Activated effector memory CD4-positive, alpha-beta T cell treated with Interleukin-2 at 50 U/mL for 16 hours (primary cell): Measurements from ENCODE around the gene AHI1.

Experiments used
- DNase-seq: peaks from one replicate; pipeline ENCODE4 v3.0.0-alpha.2; 2020

AHI1 gene

DNA sequence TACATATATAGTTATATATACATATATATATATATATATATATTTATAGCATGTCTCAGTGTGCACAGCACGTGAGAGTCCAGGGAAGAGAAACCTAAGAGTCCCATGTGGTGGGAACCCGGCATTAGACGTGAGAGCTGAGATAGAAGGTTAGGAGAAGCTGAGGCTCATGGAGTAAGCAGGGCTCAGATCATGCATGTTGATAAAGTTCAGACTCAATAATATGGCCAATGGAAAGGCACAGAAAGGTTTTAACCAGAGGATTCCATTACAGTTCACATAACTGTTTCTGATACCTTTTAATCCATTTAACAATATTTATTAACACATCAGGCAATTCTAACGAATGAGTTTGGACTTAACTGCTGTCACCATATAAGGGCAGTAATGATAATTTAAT lies 173.0 kb downstream of the AHI1 start:
- no peak for DNase-seq

DNA sequence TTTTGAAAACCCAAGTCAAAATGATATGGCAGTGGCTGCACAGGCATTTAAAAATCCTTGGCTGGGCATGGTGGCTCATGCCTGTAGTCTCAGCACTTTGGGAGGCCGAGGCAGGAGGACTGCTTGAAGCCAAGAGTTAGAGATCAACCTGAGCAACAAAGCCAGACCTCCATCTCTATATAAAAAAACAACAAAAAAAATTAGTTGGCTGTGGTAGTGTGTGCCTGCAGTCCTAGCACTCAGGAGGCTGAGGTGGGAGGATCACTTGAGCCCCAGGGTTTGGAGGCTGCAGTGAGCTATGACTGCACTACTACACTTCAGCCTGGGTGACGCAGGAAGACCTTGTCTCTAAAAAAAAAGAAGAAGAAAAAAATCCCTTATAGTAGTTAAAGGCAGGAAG lies 173.6 kb downstream of the AHI1 start:
- no peak for DNase-seq

DNA sequence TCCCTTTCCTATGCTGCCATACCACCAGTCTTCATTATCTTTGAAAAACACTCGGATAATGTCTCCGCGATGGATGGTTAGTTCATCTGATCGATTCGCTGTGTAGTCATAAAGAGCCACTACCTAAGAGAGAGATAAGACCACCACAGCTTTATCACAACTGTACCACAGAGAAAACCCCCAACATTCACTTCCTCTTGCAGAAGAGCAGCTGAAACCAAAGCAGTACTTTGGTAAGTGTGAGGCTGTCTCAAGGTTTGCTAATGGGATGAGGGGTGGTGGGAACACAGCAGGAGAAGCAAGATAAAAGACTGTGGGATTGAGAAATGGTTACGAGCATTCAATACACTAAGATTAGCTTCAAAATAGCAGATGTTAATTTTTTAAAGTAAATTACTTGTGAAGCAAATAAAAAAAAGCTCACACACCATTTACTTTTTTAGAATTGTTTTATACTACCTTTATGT lies 174.3 kb downstream of the AHI1 start:
- no peak for DNase-seq

DNA sequence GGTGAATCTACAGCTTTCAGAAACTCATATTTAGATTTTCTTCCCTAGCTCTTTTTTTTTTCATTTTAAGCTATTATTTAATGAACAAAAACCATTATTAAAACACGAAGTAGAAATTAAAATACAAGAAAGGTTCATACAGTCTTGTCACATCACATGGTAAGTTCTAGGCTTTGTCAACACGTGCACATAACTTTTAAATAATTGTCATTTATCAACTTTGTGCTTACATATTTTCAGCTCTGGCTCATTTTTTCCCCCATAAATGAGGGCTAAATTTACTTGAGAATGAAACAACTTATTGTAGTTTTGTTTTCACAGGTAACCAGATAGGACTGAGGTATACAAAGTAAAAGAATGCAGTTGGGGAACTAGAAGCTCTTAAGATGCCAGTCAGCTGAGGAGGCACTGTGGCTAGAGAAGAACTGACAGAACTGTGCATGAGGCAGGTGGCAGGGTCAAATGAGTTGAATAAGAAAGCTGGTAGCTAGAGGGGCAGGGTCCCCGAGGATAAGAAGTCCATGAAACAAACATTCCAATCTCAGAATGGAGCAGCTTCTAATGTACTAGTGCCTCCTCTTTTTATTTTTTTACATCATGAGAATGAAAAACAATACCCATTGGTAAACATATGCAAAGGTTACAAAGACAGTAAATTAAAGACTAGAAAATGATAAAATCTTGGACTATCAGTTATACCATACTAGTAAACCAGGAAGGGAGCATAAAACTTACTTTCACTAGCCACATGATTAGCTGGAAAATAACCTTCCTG lies 174.9 kb downstream of the AHI1 start:
- no peak for DNase-seq

DNA sequence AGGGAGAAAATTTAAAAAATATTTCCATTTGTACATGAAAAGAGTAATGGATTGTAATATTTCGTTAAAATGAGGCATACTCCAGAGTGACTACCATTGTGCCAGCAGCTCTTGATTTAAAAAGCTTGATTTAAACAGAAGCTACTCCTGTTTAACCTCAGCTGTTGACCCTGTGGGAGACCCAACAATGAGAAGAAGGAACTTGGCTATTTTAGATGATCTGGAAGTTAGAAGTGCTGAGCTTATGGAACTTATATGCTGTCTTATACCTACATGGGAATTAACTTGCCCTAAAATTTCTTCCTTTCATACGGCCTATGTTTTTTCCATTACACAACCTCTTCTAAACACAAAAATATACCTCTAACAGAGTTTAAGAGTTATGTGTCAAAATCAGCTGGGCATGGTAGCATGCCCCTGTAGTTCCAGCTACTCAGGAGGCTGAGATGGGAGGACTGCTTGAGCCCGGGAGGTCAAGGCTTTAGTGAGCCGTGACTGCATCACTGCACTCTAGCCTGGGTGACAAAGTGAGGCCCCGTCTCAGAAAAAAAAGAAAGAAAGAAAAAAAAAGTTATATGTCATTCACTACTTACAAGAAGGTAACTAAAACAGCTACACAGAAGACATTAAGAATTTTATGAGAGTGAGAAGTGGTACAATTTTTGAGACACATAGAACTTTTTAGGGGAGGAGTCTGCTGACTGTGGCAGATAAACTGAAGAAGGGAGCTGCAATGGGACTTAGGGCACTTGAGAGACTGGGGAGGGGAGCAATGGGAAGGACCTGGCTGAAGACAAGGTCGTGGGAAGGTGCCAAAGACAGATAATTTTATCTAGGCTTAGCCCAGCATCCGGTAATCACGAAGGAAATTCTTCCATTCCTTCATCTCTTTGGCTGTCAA lies 176.6 kb downstream of the AHI1 start:
- no peak for DNase-seq

DNA sequence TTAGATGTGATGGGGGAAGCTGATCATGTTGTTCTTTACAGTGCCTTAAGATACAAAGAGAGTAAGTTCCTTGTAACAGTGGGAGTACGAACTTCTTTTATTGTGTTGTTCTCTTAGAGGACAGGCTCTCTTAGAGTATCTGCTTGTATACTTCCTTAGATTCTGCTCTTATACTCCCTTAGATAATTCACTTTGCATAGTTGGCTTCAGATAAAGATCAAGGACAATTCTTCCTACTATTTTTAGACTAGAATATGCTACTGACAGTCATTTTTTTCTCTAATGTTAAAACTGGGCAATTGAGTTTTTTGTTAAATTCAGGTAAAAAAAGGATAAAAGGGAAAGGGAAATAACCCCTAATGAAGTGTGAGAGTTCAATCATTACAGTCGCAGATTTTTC lies 177.7 kb downstream of the AHI1 start:
- DNase-seq: no peak

DNA sequence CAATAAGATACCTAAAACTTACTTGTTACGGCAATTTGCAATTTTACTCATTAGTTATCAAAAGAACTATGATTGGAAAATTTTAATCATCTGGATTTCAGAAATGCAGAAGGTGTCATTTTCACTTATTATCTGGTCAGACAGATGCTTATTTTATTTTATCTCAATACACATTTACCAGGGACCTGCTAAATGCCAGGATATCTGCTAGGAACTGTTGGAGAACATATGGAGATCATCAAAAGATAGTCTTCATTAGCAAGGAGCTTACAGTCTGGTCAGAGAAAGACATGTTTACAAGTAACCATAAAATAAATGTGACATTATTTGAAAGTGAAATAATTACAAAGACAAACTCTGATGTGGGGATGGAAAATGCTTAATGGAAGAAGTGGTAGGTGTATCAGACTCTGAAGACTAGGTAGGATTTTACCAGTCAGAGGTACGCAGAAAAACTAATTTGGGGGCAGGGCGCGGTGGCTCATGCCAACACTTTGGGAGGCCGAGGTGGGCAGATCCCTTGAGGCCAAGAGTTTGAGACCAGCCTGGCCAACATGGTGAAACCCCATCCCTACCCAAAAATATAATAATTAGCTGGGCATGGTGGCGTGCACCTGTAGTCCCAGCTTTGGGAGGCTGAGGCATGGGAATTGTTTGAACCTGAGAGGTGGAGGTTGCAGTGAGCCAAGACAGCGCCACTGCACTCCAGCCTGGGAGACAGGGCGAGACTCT lies 178.6 kb downstream of the AHI1 start:
- no peak for DNase-seq

DNA sequence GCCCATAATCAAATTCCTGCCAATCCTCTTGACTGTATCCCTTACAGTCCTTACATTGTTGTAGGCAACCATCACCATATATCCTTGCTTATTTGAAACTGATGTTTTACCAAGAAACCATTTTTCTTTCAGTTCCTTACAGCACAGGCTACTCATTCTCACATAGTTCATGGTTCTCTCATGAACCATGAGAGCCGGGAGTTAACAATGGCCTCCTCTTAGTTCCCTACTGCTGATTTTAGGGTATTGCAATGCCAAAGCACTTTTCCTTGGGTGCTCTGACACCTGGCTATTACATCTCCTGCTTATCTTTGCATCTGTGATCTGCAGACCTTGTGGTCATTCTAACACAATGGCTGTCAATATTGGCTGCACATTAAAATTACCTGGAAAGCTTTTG lies 183.0 kb downstream of the AHI1 start:
- DNase-seq: no peak

DNA sequence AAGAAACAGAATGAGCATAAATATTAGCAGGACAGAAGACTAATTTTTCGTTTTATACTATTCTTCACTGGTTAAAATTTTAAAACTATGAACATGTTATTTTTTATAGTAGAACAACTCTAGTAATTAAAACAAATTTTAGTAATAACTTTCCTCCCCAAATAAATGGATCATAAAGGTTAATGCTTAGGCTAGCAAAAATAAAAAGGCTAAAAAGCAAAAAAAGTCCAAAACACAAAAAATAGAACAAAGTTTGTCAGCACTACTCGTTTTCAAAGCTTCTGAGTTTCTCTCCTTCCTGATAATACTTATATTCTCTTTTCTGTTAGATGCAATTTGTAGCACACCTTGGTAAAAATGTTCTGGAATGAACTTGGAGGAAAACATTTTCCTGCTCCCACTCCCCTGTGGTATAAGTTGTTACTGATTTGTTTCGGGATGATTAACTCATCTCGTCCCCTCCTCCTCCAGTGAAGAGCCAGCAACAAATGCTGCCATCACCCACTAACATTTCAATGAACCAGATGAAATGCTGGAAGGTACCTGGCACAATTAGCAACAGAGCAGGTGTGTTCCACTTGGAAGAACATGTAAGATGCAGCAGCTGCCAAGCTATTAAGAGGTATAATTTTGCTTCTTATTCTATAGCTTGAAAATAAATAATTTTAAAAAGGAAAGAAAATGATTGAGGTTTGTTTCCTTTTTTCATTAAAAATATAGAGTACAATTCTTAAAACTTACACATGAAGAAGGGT lies 185.9 kb downstream of the AHI1 start:
- DNase-seq: no peak

DNA sequence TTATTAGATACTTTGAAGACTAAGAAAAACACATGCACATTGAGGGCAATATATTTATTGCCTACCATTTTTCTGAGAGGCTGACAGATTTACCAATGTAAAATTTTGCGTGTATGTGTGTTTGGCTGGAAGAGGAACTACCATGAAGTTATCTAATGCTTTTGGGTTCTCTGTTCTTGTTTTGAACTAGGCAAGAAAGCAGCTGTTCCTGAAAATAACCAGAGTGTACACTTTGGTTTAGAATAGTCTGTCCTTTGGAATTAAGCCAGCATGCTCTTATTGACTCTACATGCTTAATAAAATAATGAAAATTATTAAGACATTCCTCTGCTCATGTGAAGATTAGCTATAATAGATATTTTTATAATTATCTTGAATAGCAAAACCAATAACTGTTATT lies 187.2 kb downstream of the AHI1 start:
- DNase-seq: no peak

DNA sequence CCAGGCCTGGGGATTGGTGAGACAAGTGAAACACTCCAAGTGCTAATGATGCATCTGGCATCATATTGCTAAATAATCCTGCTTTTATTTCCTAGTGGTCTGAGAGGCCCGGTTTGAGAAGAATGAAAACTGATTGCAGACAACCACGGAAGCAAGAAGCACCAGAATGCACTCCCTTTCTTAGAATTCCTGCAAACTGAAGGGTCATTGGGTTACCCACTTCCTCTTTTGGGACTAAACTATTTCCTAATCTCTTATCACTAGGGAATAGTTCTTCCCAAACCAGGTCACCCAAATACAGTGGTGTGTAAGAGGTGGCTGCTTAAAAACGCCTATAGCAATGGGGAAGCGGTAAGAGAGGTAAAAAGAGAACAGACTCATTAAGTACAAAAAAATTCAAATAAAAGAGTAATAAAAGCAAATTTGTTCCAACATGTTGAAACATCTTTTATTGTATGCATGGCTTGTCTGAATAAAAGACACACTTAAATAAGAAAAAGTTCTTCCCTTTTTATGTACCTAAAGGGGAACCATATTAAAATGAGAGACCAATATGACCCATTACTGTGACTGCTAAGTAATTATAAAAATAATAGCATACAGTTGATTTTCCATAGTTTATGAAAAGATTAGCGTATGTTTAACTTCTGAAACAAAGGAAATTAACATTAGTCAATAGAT lies 190.7 kb downstream of the AHI1 start:
- no peak for DNase-seq

DNA sequence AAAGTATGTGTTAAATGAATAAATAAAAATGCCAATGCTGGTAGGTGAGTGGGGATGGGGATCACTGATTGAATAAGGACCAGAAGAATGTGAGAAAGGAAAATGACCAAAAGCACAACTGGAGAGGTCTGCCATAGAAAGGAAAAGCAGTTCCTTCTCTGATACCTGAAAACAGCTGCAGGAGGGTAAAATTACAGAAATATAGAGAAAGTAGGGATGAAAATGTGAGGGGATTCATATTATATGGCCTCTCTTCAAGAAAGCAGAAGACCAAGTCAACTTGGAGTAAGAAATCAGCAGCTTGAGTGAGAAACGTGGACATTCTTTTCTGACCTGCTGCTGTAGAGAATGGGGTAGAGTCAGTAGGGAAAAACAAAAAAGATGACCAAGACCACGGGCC lies 191.4 kb downstream of the AHI1 start:
- no peak for DNase-seq

DNA sequence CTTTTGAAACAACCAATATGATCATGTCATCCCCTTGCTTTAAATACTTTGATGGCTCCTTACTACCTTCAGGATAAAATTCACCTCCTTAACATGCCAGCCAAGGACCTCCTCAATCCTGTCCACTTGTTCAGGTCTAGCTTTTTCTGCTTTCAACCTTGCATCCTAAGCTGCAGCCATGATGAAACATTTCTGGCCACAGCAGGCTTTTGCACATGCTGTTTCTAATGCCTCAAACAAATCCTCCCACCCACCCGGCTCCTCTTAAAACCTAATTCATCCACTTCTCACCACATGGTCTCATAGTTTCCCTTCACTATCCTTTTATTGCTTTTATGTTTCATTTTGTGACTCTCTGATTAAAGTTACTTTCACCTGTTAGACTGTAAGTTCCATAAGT lies 191.9 kb downstream of the AHI1 start:
- no peak for DNase-seq

DNA sequence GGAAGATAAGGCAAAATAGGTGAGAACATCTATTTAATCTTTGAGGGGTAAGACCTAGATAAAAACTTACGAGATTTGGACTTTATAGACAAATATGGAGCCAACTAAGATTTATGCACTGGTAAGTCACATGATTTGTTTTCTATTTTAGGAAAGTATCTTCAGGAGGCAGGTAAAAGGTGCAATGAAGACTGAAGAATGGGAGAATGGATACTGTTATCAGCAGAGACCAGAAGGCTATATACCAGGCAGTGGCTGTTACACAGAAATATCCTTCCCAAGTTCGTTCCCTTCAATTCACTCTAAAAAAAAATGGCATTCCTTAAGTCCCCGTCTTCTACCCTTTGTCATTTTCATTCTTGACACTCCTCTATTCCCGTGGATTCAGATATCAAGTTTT lies 192.7 kb downstream of the AHI1 start:
- DNase-seq: no peak

DNA sequence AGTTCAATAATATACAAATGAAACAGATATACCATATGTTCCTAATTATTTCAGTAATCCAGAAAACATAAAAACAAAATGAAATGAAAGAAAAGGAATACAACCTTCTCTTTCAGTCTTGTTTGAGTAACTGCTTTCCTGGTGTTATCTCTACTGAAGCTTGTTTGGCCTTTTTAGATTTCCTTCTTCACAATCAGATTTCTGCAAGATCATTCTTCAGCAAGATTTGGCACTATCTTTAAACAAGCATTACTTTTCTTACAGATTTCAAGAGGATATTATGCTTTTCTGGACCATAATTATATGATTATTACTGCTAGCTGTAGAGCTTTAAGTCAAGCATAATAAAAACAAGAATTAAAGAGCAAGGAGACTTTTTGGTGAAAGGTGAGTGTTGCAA lies 196.2 kb downstream of the AHI1 start:
- DNase-seq: no peak

DNA sequence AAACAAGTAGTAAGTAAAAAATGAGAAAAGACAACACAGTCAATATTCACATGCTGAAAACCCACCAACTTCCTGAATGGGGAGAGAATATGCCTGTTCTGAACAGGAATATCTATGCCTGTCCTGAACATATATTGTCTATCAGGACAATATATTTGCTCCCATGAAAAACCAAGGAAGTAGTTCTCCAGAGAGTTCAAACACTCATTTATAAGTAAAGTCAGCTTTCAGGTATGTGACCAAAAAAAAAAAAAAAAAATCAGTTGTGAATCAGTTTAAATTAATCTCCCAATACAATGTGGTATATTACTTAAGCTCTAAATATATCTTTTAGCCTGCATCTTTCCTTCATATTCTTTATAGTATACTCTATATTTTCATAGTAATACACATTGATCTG lies 197.0 kb downstream of the AHI1 start:
- no peak for DNase-seq

DNA sequence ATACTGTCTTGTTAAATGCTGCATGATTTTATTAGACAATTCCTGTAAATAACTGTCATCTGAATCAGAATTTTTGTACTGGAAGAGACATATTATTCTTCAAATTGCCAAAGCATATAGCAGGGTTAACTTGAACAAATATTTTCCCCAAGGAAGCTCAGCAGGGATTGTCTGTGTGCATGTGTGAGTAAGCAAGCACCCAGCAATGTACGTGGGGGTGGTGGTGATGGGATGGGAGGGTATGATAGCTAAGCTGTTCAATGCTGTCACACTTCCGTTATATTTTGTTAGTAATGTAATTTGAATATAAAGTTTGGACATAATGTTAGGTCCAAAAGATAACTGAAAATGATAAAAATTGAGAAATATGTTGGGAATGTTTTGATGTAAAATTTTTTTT lies 198.3 kb downstream of the AHI1 start:
- DNase-seq: no peak

DNA sequence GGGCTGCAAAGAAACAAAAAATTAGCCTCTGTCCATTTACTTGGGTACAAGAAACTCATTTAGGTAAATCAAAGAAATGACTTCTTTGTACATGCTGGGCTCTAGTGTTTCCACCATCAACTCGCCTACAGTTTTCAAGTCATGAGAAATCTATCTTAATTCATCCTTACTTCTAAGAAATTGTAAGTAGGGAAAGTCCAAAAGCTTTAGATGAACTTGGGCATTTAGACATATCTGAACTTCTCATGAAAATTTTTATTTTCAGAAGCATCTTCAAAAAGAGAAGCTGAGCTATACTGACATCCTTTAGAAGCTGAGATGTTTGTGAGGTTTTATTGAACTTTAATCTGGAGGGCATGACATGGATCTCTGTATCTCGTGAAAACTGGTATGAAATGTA lies 199.1 kb downstream of the AHI1 start:
- no peak for DNase-seq

DNA sequence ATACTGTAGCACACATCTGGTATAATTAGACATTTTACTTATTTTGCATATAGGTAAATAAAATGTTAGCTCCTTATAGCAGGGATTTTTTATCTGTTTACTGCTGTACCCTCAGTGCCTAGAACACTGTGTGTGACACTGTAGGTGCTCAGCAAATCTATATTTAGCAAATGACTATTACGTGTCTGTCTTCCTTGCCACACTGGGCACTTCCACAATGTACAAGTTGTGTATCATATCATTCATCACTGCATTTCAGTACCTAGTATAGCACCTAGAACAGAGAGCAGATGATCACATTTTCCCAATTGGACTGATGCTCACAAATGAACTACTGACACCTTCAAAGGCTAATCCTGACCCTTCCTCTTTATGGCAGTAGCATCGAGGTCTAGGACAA lies 200.8 kb downstream of the AHI1 start:
- DNase-seq: no peak

DNA sequence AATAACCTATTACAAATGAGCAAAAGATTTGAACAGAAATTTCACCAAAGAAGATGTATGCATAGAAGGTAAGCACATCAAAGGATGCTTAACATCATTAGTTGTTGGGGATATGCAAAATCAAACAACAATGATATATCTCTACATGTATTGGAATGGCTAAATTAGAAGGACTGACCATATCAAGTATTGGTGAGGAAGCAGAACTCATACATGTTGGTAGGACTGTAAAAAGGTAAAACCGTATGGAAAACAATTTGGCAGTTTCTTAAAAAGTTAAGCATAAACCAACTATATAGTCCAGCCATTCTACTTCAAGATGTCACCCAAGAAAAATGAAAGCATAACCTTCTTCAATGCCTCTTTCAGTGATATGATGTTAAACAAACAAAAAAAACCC lies 202.5 kb downstream of the AHI1 start:
- no peak for DNase-seq

DNA sequence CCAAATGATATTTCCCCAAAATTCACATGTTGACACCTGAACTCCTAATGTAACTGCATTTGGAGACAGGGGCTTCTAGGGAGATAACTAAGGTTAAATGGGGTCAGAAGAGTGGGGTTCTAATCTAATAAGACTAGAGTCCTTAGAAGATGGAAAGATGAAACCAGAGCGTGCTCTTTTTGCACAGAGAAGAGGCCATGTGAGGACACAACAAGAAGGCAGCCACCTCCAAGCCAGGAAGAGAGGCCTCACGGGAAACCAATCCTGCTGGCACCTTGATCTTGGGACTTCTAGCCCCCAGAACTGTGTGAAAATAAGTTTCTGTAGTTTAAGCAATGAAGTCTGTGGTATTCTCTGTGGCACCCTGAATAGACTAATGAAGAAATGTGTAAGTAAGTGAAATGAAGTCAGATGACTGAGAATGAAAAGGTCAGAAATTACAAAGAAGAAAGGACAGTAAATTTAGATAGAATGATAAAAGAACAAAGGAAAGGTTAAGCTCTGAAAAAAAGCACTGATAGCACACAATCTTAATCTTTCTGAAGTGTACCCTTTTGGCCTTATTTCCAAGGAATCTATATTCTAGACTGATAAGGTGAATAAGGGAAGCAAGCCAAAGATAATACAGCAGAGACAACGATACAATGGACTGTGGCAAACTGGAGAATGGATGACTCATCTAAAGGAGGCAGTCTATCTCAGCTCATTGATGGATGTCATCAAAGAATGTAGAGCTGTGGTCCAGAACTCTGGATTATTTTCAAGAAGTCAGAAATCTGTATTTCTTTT lies 206.1 kb downstream of the AHI1 start:
- no peak for DNase-seq
